Activated CD4-positive, alpha-beta T cell treated with anti-CD3 and anti-CD28 coated beads, Interleukin-10, Interleukin-2, amounts not matched to agents 100 ng/mL and 50 ng/mL, durations not matched to agents 16 hours and 8 hours (primary cell): Measurements from ENCODE around the gene KLK11.

Experiments
- DNase-seq: peaks from one replicate; pipeline ENCODE4 v3.0.0-alpha.2; 2020

KLK11 gene, protein sequence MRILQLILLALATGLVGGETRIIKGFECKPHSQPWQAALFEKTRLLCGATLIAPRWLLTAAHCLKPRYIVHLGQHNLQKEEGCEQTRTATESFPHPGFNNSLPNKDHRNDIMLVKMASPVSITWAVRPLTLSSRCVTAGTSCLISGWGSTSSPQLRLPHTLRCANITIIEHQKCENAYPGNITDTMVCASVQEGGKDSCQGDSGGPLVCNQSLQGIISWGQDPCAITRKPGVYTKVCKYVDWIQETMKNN

DNA sequence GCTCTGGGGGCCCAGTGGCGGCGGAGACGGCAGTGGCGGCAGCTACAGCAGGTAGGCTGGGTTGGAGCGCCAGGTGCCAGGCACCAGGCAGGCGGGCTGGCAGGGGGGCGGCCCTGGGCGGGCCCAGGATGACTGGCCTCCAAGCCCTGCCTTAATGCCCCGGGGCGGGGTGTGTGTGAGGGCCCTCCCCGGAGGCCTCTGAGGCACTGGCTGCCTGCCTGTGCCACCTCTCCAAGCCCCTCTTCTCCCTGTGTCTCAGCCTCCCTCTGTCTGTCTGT is at the start of gene KLK11:
KLK11 (minus strand) TSS at position 63 of the 278 bp plus-strand sequence. CDS start 985 bp downstream, outside the sequence.
- no peak for DNase-seq

DNA sequence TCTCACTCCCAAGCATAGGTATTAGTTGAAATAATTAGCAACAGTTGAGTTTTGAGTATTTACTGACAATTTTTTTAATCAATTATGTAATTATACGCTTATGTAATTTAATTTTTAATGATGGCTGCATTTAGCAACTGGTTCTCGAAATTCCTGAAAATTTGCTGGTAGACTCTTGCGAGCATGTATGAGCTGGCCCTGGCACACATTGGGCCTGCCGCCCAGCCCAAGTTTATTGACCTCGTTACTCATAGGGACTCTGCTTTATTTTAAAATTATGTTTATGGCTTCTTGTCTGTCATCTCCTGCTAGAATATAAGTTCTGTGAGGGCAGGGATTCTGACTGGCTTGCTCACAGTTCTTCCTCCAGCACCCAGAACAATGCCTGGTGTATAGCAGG is 49.6 kb upstream of the KLK11 start:
- DNase-seq = no peak

DNA sequence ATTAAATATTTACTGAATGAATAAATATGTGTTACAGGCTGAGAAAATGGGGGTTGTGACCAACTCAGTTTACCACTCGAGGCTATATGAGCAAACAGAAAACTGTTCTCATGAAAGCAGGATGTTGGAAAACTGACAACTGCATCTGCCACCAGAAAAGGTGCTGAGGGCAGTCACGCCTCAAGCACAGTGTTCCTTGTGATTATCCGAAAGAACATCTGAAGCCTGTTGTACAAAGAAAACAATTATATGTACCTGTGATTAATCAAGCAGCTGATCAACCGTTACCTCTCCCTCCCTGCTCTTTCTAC is 44.6 kb upstream of the KLK11 start:
- no peak for DNase-seq

GRCh38 chr19:51070334-51071094 is 44.1 kb upstream of the KLK11 start:
- no peak for DNase-seq

- DNase-seq = no peak
Measured at GRCh38 chr19:51066393-51067186, 40.2 kb upstream of the KLK11 start.

- DNase-seq = no peak
Measured at GRCh38 chr19:51065221-51065960, 39.0 kb upstream of the KLK11 start.

GRCh38 chr19:51064534-51065220 is 38.3 kb upstream of the KLK11 start, which contains the start of gene KLK13:
KLK13 (minus strand) TSS chr19:51065092; CDS start chr19:51065067, 25 bp downstream.
- DNase-seq = no peak

DNA sequence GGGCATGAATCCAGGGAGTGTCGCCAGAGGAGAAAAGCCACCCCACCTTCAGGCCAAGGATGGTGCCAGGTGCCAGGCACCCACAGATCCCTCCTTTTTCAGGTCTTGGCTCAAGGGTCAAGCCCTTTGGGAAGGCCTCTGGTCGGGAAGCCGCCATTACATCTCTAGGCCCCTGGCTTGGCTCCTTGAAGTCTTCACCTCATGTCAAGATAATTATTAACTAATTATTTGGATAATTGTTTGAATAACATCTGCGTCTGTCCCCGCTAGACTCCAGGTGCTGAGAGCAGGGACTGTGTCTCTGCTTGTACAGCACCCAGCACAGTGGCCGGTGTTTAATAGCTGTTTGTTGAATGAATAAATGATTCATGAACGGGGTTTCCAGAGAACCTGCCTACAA is 37.2 kb upstream of the KLK11 start:
- no peak for DNase-seq

DNA sequence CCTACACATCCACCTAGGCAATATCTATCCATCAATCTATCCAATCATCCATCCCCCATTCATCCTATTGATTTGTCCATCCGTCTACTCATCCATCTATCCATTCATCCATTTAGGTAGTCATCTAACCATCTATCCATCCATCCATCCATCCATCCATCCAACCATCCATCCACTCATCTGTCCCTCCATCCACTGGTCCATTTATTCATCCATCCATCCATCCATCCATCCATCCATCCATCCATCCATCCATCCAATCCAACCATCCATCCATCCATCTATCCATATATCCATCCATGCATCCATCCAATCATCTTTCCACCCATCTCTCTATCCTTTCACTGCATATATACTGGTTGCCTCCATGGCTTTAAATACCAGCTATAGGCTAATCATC is 34.6 kb upstream of the KLK11 start:
- DNase-seq = no peak

GRCh38 chr19:51060336-51060735 is 33.9 kb upstream of the KLK11 start:
- DNase-seq = no peak

GRCh38 chr19:51059715-51060114 is 33.3 kb upstream of the KLK11 start:
- DNase-seq = no peak

DNA sequence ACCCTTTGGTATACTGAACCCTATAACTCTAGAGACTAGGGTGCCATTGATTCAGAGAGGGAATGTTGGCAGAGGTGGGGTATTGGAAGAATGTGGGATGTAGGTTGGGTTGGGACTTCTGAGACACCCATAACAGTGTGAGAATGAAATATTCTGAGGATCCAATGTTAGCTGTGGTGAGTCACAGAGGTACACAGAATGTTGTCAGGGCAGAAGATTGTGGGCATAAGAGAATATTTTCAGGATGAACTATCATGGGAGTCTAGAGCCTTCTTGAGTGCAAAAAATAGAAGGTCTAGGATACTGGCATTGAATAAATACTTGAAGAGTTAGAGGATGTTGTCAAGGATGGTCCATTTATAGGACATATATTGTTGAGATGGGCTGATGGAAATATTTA is 29.4 kb upstream of the KLK11 start:
- DNase-seq = no peak

- DNase-seq = no peak
Measured at GRCh38 chr19:51047031-51047335, 20.6 kb upstream of the KLK11 start.

GRCh38 chr19:51044327-51044726 is 17.9 kb upstream of the KLK11 start:
- no peak for DNase-seq

DNA sequence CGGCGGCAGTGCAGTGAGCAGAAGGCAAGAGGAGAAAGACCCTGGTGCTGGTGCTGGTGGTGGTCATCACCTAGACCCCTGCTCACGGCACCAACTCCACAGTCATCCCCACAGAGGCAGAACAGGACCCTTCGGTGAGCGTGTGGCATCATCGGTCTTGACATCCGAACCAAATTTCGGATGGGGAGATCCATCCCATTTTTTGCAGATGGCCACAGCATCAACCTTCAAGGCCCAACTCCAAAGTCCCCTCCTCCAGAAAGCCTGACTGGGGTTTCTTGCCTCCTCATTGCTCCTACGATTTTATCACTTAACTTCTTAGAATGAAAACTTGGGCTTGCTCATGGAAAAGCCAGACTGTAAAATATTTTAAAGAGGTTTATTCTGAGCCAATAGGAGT is 17.1 kb upstream of the KLK11 start:
- no peak for DNase-seq

DNA sequence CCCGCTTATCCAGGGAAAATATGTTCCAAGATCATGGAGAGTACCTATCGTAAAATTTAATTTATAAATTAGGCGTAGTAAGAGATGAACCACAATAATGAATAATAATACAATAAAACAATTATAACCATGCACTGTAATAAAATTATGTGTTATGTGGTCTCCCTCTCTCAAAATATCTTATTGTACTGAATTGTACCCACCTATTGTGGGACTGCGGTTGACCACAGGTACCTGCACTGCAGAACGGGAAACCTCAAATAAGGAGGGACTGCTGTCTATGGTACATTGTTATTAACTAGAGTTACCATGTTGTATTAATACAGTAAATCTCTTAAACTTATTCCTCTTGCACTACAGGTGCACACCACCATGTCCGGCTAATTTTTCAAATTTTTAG is 13.7 kb upstream of the KLK11 start:
- DNase-seq = no peak

DNA sequence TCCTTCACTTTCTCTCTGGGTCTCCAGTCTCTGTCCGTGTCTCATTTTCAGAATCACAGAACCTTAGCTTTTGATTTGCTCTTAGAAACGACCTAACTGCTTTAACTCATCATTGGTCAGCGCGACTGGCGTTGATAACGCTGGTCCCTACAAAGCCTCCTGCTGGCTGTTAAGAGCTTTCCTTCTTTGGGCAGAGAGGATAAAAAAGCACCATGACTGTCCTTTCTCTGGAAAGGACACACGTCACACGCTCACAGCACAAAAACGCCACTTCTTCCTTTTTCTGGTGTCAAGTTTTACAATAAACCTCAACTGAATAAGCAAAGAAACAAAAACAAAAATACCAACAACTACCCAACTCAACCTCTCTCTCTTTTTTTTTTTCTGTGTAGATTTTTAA is 10.1 kb upstream of the KLK11 start:
- no peak for DNase-seq

DNA sequence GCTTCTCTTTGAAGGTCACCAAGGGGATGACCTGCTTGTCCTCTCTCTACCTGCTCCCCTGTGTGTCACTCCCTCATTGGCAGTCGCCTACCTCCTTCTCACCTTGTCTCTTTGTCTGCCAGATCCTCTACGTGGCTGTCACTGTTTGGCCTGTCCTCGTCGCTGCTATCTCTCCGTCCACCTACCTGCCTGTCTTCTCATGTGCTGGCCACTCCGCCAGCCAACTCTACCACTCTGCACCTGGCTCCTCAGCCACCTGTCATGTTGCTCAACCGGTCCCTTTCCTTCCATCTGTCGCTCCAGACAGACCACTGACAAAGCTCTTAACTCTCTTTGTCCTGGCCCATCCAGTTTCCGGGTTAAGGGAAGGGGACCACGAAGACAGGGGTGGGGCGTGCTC is 8.3 kb upstream of the KLK11 start, which contains the start of gene KLK12:
KLK12 (minus strand) TSS at position 299 of the 400 bp plus-strand sequence. CDS start 381 bp downstream, outside the sequence.
- DNase-seq = no peak

DNA sequence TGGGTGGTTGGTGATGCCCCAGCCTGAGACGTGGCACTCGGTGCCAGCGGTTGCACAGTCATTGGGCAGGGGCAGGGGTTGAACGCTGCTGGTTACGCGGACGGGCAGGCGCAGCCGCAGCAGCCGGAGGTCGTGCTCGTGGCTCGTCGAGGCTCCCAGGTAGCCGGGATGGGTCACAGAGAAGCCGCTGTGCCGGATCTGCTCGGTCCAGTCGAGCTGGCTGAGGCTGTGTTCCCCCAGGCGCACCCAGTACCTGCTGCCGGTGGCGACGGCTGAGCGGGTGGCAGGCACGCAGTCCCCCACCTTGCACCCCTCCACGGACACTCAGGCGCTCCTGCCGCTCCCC is 5.4 kb upstream of the KLK11 start:
- DNase-seq = no peak

DNA sequence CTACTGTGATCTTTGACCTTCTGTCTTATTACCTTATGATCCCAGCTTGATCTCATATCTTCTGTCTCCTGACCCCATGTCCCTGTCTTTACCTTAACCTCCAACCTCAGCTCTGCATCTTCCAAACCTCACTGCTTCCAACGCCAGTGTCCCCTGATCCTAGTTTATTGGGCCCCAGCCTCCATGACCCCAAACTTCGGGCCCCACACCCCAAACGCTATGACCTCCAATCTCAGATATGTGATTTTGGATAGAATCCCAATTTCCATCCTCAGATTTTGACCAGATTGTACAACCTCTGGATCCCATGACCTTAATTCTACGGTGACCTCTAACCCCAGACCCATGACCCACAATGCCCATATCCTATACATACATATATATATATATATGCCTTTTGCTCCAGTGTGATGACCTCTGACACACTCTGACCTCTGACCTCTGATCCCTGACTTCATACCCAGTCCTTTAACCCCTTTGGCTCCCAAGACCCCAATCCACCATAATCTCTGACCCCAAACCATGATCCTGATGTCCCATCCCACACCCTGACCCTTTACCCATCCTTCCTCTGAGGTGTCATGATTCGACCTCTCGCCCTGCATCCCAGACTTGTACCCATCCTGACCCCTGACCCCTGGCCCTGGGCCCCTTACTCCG is 4.9 kb upstream of the KLK11 start:
- DNase-seq = no peak

DNA sequence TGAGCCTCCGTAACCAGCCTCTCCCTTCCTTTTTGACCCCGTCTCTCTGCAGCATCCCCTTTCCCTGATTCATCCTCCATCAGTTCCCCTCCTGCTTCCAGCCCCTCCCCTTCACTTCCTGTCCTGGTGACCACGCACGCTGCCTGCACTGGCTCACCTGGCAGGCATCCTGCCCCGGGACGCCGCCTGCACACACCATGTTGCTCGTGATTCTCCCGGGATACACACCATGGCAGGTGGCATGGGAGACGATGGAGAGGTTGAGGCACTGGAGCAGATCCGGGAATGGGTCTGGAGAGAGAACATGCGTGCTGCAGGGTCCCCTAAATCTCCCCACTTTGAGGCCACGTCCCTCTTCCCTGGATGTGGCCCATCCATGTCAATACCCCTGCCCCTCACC is 4.2 kb upstream of the KLK11 start:
- no peak for DNase-seq

- no peak for DNase-seq
Measured at GRCh38 chr19:51029718-51030117, 3.3 kb upstream of the KLK11 start.
